CD4-positive, alpha-beta T cell treated with Interleukin-1 beta for 1 hour (primary cell): ENCODE measurements around the gene RFX6.

Source experiments
- DNase-seq, 2 donors: peaks; one replicate each; pipeline ENCODE4 v3.0.0-alpha.2; 2020 to 2022

Gene RFX6

DNA sequence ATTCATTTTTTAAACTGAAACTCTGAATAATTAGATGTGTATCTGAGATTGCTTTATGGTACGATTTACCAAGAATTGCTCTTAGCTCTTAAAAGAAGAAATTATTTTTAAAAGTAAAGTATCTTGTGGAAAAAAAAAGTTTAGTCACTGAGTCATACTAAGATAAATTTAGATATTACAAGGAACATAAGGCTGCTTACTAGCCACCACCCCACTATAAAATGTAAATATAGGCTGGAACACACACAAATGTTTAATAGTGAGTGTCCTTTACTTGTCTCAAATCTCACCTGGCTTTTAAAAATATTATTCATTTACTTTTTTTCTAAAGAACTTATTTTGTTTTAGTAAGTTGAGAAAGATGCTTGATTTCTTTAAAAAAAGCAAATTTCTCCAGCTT, 17.6 kb downstream of the RFX6 start:
- DNase-seq: no peak

DNA sequence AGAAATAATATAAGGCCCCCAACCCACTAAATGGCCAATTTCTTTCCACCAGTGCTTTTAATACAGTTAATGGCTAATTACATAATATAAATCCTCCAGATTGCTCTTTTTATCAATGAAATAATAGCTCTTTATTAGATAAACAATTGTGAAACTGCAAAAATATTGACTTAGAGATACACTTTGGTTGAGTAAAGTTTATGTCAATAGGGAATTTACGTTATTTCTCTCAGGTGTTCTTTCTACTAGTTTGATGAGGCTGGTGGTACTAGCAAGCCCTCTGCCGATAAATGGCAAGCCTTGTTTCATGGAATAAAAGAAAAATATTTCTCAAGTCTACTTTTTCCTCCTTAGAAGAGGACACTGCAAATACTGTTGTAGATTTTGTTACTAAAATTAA, 18.9 kb downstream of the RFX6 start:
- DNase-seq: no peak

DNA sequence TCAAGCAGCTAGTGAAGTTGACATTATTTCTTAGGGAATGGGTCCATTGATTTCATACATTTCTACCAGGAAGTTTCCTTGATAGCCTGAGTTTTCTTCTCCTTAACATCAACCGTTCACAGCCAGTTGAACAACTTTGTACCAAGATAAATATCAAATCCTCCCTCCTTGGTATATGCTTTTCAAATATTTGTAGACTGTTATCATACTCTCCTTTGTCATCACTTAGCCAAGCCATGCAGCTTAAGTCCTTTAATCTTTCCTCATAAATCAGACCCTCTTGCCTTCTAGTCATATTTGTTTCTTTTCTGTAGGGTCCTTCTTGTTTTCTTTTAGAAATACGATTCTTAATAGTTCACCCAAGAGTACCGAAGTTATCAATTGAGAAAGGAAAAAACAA, 25.6 kb downstream of the RFX6 start:
- DNase-seq: no peak

DNA sequence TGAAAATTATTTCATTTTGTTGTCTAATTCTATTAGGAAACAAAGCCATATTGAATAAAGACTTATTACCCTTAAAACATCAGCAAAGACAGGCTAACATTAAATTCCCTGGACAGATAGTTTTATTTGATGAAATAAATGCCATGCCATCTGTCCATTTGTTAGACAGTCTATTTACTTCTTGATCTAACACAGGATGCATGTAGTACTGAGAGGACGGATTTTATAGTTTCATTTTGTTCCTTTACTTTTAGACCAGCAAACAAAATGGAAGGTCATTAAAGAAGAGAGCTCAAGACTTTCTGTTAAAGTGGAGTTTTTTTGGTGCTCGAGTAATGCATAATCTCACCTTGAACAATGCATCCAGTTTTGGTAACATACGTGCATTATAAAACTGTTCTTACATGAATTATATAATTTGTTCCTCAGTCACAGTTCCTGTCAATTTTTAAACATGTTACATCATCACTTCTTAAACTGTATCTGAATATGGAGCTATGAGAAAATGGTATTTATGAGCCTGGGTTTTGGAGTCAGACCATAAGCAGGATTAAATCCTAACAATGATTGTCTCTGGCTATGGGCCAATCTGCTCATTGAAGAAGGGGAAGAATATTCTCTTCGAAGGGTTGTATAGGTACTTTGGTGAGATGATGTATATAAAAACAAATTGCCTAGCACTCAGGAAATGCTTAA, 46.0 kb downstream of the RFX6 start:
- DNase-seq: no peak

DNA sequence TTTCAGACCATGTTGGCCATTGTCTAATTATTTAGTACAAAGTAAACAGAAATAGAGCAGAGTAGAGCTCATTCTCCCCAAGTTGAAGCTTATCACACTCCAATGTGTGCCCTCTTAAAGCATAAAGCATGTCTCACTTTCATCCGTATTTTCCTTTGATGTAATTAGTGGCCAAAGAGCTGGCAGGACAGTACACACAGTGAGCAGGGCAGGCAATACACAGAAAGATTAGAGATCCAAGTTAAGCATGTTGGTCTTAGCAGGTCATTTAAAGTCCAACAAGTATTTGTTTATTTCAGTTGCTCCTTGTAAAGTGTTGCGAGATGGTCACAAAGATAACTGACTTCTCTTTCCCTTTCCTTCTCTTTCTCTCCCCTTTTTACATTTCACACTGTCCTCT, 47.2 kb downstream of the RFX6 start:
- no peak for DNase-seq

DNA sequence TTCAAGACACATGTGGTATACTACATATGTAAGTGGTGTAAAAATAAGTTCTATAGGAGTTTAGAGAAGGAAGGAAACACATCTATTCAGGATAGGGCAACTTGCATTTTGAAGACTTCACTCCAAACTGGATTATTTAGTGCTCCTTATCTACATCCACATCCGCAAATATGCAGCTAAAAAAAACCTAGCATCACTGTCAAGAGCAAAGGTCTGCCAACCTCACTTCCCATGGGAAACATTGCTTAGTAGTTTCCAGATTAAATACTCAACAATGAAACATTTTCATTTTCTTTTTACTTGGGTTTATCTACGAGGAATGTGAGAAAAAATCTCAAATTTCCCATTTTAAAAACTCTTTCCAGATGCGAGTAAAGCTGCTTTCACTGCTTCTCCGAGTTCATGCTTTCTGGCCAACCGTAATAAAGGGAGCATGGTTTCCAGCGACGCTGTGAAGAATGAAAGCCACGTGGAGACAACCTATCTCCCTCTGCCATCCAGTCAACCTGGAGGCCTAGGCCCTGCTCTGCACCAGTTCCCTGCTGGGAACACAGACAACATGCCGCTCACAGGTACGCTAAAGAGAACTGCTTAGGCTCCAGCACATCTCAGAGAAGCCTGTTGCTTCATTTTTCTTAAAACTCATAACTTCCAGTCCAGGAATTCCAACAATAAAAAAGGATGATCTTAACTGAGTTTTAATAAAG, 48.2 kb downstream of the RFX6 start:
- no peak for DNase-seq

DNA sequence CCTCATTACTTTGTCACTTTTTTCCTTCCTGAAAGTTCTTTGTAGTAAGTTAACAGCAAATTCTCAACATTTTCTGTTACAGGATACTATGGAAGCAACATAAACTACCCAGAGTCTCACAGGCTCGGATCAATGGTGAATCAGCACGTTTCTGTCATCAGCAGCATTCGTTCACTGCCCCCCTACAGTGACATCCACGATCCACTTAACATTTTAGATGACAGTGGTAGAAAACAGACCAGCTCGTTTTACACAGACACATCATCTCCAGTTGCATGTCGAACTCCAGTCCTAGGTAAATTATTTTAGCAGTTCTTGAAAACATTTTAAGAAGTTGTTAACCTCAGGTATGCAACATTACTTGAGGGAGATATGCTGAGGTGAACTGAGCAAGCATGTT, 51.6 kb downstream of the RFX6 start:
- no peak for DNase-seq

DNA sequence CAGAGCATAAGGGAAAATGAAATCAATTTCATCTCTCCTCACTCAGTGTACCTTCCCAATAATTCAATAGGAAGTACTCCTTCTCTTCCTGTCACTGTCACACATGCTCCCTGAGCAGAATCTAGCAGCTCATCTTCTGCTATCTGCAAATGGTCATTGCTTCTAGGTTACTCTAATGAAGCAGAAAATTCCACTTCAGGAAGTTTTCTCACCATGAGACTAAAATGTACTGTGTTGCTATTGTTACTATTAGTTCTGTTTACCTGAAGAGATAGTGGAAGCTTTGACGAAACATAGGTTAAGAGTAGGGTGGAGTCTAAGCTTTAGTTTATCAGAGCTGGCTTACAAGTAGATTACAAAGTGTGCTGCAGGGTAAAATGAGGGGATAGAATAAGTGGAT, 52.8 kb downstream of the RFX6 start:
- DNase-seq: no peak

DNA sequence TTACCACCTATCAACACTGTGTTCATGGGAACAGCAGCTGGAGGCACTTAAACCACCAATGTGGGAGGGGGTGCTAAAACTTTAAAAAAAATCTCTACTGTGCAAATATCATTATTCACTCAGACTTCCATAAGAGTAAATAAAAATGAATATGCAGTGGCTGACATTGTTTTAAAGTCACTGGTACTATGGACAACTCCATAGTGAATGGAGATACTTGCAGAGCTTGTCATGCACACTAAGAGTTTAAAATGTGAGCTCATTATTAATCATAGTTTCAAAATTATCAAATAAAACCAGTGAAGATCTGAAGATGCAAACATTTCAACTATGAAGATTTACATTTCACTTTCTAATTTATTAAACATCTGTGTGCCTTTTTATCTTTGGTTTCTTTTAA, 54.4 kb downstream of the RFX6 start:
- DNase-seq: no peak

DNA sequence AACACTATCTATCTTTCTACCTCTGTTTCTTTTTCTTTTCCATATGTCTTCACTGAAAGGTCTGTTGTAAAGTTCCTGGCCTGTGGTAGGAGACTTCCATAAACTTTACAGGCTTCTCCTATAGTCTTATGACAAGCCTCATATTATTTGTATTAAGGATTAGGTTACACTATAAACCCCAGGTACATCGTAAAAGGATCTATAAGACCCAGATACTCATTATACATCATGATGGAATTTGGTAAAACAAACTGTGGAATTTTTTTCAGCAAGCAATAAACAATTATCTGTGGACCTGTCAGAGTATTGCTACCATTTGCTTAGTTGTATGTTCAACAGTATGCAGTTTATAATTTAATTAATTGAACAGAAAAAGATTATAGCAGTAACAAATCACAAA, 55.5 kb downstream of the RFX6 start:
- DNase-seq: no peak

DNA sequence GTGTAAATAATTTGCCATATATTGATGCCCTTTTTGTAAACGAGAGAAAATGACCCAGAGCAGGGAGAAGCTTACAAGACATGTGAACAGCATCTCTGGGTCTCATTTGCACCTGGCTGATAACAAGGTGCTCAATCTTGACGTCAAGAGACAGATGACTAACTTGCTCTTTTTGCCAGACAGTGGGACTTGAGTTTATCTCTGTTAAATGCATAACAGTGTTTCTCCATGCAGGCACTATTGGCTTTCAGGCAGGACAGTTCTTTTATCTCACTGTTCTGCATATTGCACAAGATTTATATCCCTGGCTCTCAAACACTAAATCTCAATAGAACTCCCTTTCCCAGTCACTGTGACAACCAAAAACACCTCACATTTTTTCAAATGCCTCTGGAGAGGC, 56.4 kb downstream of the RFX6 start:
- no peak for DNase-seq

DNA sequence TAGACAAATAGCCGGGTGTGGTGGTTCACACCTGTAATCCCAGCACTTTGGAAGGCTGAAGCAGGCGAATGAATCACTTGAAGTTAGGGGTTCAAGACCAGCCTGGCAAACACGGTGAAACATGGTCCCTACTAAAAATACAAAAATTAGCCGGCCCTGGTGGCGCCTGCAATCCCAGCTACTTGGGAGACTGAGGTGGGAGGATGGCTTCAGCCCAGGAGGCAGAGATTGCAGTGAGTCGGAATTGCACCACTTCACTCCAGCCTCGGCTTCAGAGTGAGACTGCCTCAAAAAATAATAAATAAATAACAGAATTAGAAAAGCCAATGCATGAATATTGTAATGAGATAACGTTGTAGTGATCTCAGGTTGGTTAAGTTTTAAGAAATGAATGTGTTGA, 61.3 kb downstream of the RFX6 start:
- DNase-seq: no peak

DNA sequence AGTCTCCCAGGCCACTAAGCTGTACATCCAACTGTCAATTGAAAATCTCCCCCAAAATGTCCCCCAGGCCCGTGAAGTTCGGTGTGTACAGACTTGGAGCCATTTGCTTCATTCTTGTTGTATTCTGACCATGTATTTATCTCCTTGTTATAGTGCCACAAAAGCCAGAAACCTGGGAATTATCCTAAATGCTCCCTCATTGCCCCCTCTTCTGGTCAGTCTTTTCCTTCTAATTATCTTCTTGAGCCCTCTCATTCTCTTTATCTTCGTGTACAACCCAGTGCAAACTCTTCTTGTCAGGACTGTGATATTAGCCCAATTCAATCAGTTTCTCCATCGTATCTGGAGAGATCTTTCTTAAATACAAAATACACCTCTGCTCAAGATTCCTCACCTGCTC, 64.7 kb downstream of the RFX6 start:
- no peak for DNase-seq

DNA sequence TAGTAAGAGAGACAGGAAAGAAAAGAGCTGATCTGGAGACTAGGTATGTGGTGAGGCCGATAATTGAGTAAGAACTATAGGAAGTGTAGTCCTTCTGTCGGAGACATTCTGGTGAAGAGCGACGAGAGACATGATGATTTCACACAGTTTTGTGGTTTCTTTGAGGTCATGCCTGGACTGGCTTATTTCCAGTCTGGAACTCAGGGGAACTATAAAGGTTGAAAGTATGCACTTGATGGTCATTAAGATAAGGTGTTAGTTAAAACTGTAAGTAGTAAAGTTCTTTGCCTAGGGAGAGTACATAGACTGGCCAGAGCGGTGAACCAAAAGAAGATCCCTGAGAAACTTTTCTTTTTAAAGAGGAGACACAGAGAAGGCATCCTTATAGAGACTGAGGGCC, 68.8 kb downstream of the RFX6 start:
- DNase-seq: no peak

DNA sequence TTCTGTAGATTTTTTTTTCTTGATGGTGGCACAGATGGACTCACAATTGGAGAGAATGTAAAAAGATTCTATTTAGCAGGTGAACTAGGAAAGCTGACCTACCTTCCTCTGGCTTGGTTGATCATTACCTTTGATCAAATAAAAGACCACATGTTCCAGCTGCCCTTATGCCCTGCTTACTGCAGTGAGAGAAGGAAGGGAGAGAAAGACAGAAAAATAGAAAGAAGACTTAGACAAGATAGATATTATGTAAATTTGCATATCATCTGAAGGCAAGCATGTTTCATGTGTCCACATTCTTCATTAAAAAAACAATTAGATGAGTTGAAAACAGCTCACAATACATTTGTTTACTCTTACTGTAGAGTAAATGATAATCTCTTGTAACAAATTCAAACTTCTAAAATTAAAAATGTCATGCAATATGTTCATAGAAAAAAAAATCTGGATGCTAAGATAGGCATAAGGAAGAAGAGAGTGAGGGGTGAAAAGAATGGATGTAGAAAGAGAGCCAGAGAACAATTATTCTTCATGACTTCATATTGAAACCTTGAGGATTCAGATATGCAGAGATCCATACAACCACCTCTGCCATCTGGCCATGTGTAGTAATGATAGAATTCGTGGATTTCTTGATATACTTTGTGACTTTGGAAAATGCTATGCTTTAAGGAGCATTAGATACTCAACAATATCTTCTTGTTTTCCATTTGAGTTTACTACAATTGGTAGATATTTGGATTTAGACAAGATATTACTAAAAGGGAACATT, 71.7 kb downstream of the RFX6 start:
- no peak for DNase-seq

DNA sequence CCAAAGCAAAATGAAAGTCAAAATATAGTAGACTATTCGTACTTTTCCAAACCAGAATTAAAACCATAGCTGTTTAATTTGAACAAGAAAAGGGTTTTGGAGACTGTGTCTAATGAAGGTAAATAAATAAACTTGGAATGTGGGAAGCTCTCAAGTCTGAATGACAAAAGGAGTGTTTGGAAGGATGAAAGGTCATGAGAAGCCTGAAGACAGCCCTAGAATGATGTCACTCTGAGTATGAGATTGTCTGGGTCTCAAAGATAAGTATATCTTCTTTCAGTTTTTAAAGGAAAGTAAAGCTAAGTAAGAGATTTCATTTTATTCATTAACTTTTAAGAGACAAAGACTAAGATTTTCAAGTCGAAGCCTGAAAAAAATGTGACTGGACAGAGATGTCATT, 72.9 kb downstream of the RFX6 start:
- DNase-seq: no peak

DNA sequence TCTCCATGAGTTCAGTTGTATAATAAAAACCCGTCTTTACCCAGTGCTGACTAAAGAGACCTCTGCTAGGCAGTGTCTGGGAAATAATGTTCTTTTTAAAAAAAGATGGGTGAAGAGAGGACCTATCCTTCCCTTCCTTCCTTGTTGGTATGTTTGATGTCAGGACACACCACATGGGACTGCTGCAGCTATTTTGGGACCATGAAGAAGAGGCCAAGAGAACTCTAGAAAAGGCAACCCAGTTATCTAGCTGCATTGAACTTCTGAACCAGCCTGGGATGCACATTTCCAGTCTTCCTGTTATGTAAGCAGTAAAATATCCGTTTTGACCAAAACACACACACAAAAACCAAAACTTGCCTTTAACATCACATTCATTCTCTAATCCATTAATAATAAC, 77.3 kb downstream of the RFX6 start:
- DNase-seq: no peak

DNA sequence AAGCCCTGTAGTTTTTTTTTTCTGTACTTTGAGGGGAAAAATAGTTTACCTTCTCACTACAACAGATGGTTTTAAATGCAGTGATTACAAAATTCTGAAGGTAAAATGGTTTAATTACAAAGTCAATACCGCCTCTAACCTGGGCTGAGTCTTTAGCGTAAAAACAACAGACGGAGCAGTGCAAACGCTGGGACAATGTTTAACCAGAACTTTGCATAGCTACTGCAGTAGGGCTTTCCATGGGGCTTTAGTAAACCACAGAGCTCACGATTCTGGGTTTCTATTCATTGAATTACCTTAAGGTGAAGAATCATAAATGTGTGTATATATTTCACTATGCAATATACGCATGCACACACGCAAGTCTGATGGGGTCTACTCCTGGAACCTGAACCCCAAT, 77.9 kb downstream of the RFX6 start:
- DNase-seq: no peak

DNA sequence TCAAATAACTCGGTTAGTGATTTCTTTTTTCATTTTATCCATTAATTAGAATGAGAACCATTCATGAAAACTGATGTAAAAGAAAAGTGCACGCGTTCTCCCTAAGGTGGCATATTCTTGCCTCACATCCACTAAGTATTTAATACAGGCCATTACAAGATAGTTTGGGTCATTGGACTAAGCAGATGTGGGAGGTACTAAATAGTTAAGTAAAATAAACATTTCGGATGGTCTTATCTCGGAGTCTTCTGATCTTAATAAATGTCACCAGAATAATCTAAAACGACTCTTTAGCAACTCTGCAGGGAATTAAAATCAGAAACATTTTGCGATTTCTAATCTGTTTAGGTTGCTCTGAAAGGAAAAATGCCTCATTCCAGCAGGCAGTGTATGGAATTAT, 78.7 kb downstream of the RFX6 start:
- no peak for DNase-seq

DNA sequence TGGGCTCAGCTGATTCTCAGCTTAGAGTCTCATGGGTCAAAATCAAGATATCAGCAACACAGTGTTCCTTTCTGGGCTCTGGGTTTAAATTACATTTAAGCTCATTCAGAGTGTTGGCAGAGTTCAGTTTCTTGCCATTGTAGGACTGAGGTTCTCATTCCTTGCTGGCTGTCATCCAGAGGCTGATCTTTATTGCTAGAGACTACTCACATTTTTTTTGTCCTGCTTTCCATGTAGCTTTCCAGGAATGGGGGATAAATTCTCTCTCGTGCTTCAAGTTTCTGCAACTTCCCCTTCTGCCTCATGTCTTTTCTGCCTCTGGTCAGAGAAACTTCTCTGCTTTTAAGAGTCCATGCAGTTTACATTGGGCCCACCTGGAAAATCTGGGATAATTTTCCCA, 86.9 kb downstream of the RFX6 start:
- no peak for DNase-seq

DNA sequence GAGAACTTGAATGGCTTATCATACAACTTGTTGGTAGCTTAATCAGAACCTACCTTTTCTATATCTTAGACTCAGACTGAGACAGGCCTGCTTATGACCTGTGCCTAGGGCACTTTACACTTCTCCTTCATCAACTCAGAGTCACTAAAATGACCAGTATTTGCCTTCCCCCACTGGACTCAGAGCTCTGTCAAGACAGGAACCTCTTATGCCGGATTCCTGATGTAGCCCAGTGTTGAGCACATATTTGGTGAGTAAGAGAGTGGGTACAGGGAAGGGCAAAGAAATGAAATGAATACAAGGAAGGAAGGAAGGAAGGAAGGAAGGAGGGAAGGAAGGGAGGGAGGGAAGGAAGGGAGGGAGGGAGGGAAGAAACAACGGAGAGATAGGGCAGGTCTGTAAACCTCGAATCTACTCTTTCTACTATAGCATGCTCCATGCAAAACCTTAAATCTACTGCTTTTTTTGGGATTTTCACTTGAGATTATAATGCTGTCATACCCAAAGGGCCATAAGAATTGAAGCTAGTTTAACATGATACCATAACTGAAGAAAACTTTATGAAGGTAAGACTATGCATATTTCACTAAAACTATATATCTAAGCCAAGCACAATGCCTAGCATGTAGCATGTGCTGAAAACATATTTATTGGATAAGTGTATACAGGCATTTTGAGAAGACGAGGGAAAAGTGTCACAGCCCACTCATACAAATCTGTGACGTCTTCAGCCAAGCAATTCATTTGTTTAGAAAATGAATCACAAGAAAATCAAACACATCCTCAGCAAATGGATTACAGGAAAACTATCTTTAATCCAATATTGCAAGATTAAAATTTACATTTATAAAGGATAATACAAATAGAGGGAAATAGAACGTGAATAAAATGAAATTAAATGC, 89.9 kb downstream of the RFX6 start:
- DNase-seq: no peak

DNA sequence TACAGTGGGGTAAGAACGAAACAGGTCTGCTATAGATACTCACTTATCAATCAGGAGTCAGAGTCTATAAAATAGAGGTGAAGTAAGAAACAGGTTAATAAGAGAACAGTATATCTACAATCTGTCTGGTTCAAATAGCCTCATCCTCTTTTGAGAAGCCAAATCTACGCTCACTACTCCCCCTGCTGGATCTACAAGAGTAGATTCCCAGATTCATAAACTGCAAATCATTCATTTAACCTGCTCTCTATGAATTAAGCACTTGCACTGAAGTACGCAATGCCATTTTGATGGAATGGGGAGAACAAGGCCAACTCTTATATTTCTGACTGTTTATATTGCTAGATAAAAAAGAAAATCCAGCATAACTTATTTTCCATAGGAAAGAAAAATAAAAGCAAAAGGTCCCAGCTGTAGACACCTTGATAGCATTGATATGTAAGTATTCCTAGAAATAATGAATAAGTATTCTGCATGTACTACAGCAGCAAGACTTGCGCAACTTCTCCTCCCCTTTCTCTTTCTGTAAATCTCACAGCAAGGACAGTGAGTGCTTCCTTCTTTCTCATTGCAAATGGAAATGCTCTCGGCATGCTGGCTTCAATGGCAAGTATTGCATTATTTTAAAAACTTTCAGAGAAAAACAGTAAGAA, 92.3 kb downstream of the RFX6 start:
- peak in 1 of 2 donors; percentile 15 for DNase-seq

DNA sequence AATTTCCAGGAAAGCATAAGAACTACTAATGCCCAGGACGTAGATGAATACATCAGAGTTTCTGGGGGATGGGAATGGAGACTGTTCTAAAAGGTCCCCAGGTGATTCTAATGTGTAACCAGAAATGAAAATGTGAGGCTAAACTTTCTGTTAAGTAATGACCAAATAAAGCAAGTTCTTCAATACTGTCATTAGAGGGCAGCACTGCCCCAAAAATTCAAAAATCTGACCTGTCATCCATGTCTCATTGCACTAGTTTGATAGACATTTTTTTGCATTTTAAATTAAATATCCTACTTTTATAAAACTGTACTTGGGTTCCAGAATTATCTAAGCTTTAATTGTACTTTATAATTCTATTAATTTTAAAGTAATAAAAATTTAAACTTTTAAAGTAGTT, 94.9 kb downstream of the RFX6 start:
- peak in 1 of 2 donors; percentile 2 for DNase-seq
